GM12878 (cell line): ENCODE results near the gene CYB5R2. TPM values are rescaled to one million over a fixed set of nuclear protein-coding genes. Genes with fewer than 3 reads are reported as not detected.

Source experiments
- ATAC-seq: fragments of 200-7000 bp; cut with Tn5 transposase; 3 replicates; pipeline ENCODE4 v1.9.1; 2020; ENCODE audit warnings: mild to moderate bottlenecking, moderate library complexity
- BruUV-seq: library from RNA; stranded (reverse); fragments of 400-500 nt; replicated peaks from 2 replicates; lab custom pipeline; 2021; lab: Mats Ljungman, UMichigan
- CTCF ChIA-PET: fragments of 300-600 bp; sonication (Branson Sonifier 250); formaldehyde crosslinking; extraction: SDS; loops from one replicate; lab custom pipeline; 2021; ENCODE audit warnings: inconsistent platforms; lab: Yijun Ruan, JAX
- POLR2A ChIA-PET: fragments of 350-600 bp; formaldehyde crosslinking; extraction: SDS; loops from one replicate; lab custom pipeline; 2021; ENCODE audit warnings: inconsistent platforms; lab: Charles Lee
- RAD21 ChIA-PET: fragments of 300-600 bp; sonication (Branson Sonifier 250); formaldehyde crosslinking; loops from one replicate; lab custom pipeline; 2023; ENCODE audit warnings: antibody characterized with exemption; ENCODE audit not compliant: unreplicated experiment; lab: Charles Lee
- SMC1A ChIA-PET: fragments of 300-600 bp; sonication (Branson Sonifier 250); formaldehyde crosslinking; loops from one replicate; lab custom pipeline; 2023; ENCODE audit not compliant: unreplicated experiment, uncharacterized antibody; lab: Charles Lee
- DNase-seq: peaks from one replicate; pipeline ENCODE4 v3.0.0-alpha.2; 2011; ENCODE audit warnings: low read depth, low spot score
- FAIRE-seq: peaks from 3 replicates; lab custom pipeline; 2011; peaks lifted over from hg19 to GRCh38; lab: Jason Lieb, UNC
- H2AFZ ChIP-seq: 2 replicates; pipeline ENCODE4 v1.6.0; 2011; ENCODE audit warnings: low read depth, low read length, control low read depth; ENCODE audit not compliant: control insufficient read depth
- H3K27ac ChIP-seq: 2 replicates; pipeline ENCODE4 v1.5.1; 2011; ENCODE audit warnings: control low read depth; ENCODE audit not compliant: control insufficient read depth, insufficient read depth
- H3K27me3 ChIP-seq, 2 experiments: replicated peaks in 1 of 2; 2 replicates each; pipeline versions ENCODE4 v1.6.0 to v1.6.1; 2011; ENCODE audit warnings: low read length in 1 of 2; ENCODE audit not compliant: control insufficient read depth in 2 of 2, insufficient read depth in 2 of 2
- H3K36me3 ChIP-seq, 2 experiments: 2 replicates each; pipeline ENCODE4 v1.5.1; 2011; ENCODE audit warnings: low read length in 1 of 2; ENCODE audit not compliant: control insufficient read depth in 2 of 2, insufficient read depth in 2 of 2
- H3K4me1 ChIP-seq: 2 replicates; pipeline ENCODE4 v1.6.1; 2011; ENCODE audit warnings: mild to moderate bottlenecking, low read length, moderate library complexity, mixed read lengths; ENCODE audit not compliant: control insufficient read depth, insufficient read depth
- H3K4me2 ChIP-seq: 2 replicates; pipeline ENCODE4 v1.6.0; 2011; ENCODE audit warnings: control low read depth; ENCODE audit not compliant: control insufficient read depth, insufficient read depth
- H3K4me3 ChIP-seq: fragments of 200-600 bp; sonication (generic); 2 replicates; pipeline ENCODE4 v1.5.1; 2016
- H3K79me2 ChIP-seq: 2 replicates; pipeline ENCODE4 v1.6.0; 2011; ENCODE audit warnings: low read length; ENCODE audit not compliant: control insufficient read depth, insufficient read depth
- H3K9ac ChIP-seq: 2 replicates; pipeline ENCODE4 v1.8.0; 2011; ENCODE audit warnings: low read length, control low read depth, mixed read lengths; ENCODE audit not compliant: control insufficient read depth, insufficient read depth
- H3K9me3 ChIP-seq: replicated peaks from 3 replicates; pipeline ENCODE4 v1.5.1; 2011; ENCODE audit warnings: mild to moderate bottlenecking, low read length; ENCODE audit not compliant: control insufficient read depth, insufficient read depth
- H4K20me1 ChIP-seq: 2 replicates; pipeline ENCODE4 v1.6.0; 2011; ENCODE audit not compliant: control insufficient read depth, insufficient read depth
- CHD2 ChIP-seq: IDR thresholded peaks from 2 replicates; pipeline ENCODE4 v1.6.1; 2011; ENCODE audit warnings: low read depth, low read length, improper control_type of control experiment, borderline replicate concordance
- ESRRA ChIP-seq: IDR thresholded peaks from 2 replicates; pipeline ENCODE4 v1.6.1; 2012; ENCODE audit warnings: mild to moderate bottlenecking, low read length, improper control_type of control experiment
- FOS ChIP-seq: IDR thresholded peaks from 3 replicates; pipeline ENCODE4 v1.6.1; 2011; ENCODE audit warnings: borderline replicate concordance; ENCODE audit not compliant: insufficient read length; ENCODE audit errors: extremely low read depth
- KAT2A ChIP-seq: conservative IDR thresholded peaks from 2 replicates; pipeline ENCODE4 v1.6.1; 2011; ENCODE audit warnings: low read depth, low read length; ENCODE audit not compliant: control insufficient read depth
- KLF5 ChIP-seq: fragments of 450-650 bp; IDR thresholded peaks from 2 replicates; pipeline ENCODE4 v1.6.1; 2014; ENCODE audit warnings: mild to moderate bottlenecking; ENCODE audit not compliant: partially characterized antibody
- POLR2A ChIP-seq: IDR thresholded peaks from 2 replicates; pipeline ENCODE4 v1.6.1; 2011; ENCODE audit warnings: low read depth, mild to moderate bottlenecking, low read length
- REST ChIP-seq: IDR thresholded peaks from 2 replicates; pipeline ENCODE4 v1.6.1; 2012; ENCODE audit warnings: mild to moderate bottlenecking, low read depth, low read length
- SP1 ChIP-seq: IDR thresholded peaks from one replicate; pipeline ENCODE4 v1.6.1; 2011; ENCODE audit warnings: low read depth, low read length
- STAT1 ChIP-seq: fragments of 450-650 bp; conservative IDR thresholded peaks from 2 replicates; pipeline ENCODE4 v1.6.1; 2014; ENCODE audit warnings: antibody characterized with exemption, mild to moderate bottlenecking
- SUPT20H ChIP-seq: IDR thresholded peaks from 2 replicates; pipeline ENCODE4 v1.6.1; 2011; ENCODE audit warnings: low read depth, mild to moderate bottlenecking, low read length, moderate library complexity, borderline replicate concordance; ENCODE audit not compliant: control insufficient read depth
- TARDBP ChIP-seq: IDR thresholded peaks from 2 replicates; pipeline ENCODE4 v1.6.1; 2016; ENCODE audit warnings: borderline replicate concordance
- WRNIP1 ChIP-seq: IDR thresholded peaks from 2 replicates; pipeline ENCODE4 v1.6.1; 2011; ENCODE audit warnings: low read depth, low read length, improper control_type of control experiment, borderline replicate concordance
- ZNF207 ChIP-seq: fragments of 450-650 bp; IDR thresholded peaks from 2 replicates; pipeline ENCODE4 v1.6.1; 2014; ENCODE audit warnings: antibody characterized with exemption, mild to moderate bottlenecking, borderline replicate concordance
- ZNF384 ChIP-seq: IDR thresholded peaks from 2 replicates; pipeline ENCODE4 v1.6.1; 2012; ENCODE audit warnings: low read depth, mild to moderate bottlenecking, low read length, improper control_type of control experiment, borderline replicate concordance
- WGBS: methylation state at CpG from one replicate; pipeline ENCODE4 v1.1.6; 2016; ENCODE audit warnings: low lambda C conversion rate; ENCODE audit not compliant: insufficient replicate concordance, insufficient coverage; ENCODE audit errors: missing lambda C conversion rate; 5-methylcytosine and 5-hydroxymethylcytosine counted together
- in situ Hi-C: fragments of 300-500 bp; cut with MboI; formaldehyde crosslinking; loops from 9 replicates; pipeline ENCODE4 v1.14.3; 2018; ENCODE audit warnings: mixed read lengths
- intact Hi-C: fragments of 100-400 bp; cut with micrococcal nuclease; formaldehyde crosslinking; loops from one replicate; pipeline ENCODE4 v1.14.2; 2022; ENCODE audit not compliant: unreplicated experiment
- polyA plus RNA-seq, 11 experiments: library from polyadenylated mRNA; depleted of rRNA in 4 of 11; unstranded in 6 of 11; stranded (reverse) in 5 of 11; fragments of >200 nt; fragmentation: Nextera tagmentation in 4 of 11; fragmentation: Illumina TruSeq in 1 of 11; extraction: Ambion mirVana in 4 of 11; extraction: Trizol in 1 of 11; gene quantifications; 1 replicate in 1 of 11; 2 replicates in 10 of 11; pipeline versions ENCODE4 v1.2.1 to v1.2.3, GENCODE V29; 2011 to 2016; ENCODE audit warnings: inconsistent platforms in 2 of 11, missing spikeins in 2 of 11, low read depth in 1 of 11
- total RNA-seq, 4 experiments: library from RNA; depleted of rRNA in 3 of 4; stranded (reverse); fragments of >200 nt in 3 of 4; fragmentation: Illumina TruSeq in 1 of 4; extraction: Trizol in 1 of 4; gene quantifications; 2 replicates each; pipeline versions ENCODE4 v1.2.1 to v1.2.3, GENCODE V29; 2013 to 2021

CYB5R2 gene
- total and polyA plus RNA-seq, 10 of the 15 experiments (the other 5 are each of a cell fraction or from before 2014, with no cell fraction given) = 21.0 to 111 (median 70.4) TPM

GRCh38 chr11:7646866-7647265 is 26.4 kb downstream of the CYB5R2 start (continued):
- TF ChIP-seq FOS = no peak
- TF ChIP-seq STAT1 = no peak
- TF ChIP-seq KLF5 = no peak
- TF ChIP-seq, all 136 proteins: peak for 0

- CTCF ChIA-PET = interaction anchor here (0.6 to 1.6 kb wide), 4 partner anchors 12 to 907 kb away, joined by 3 to 4 read pairs (median 3); no protein-coding TSS in a partner anchor
- FAIRE-seq = no peak
- no peak for ATAC-seq
- 79% methylated on average over 3 of the region's 3 CpGs for WGBS
- intact Hi-C loops = no loop called here
- no peaks in the 10 kb centered on the region for H3K27me3 ChIP-seq
- H3K4me3 ChIP-seq = no peak overlapping the region
- H4K20me1 ChIP-seq = no peaks in the 10 kb centered on the region
- H3K9ac ChIP-seq = no peak overlapping the region
- no peaks in the 10 kb centered on the region for H3K4me1 ChIP-seq
- no peak for TF ChIP-seq TARDBP
- TF ChIP-seq SP1 = no peak
- TF ChIP-seq, all 136 proteins: peak for 0
- RAD21 ChIA-PET = no interaction called here
- H3K27ac ChIP-seq = no peak overlapping the region
- BruUV-seq = no TSS peak
- H3K4me2 ChIP-seq = no peak overlapping the region
- no peak for DNase-seq
- POLR2A ChIA-PET = no interaction called here
- in situ Hi-C loops = no loop called here
- H3K79me2 ChIP-seq = no peaks in the 10 kb centered on the region
- H2AFZ ChIP-seq = no peak overlapping the region
- H3K36me3 ChIP-seq = peaks cover 8 to 17% of the 10 kb centered on the region in 2 experiments
- SMC1A ChIA-PET = interaction anchor here (1.3 to 1.5 kb wide), 3 partner anchors 25 to 74 kb away, joined by 3 to 5 read pairs (median 3); no protein-coding TSS in a partner anchor
- no peaks in the 10 kb centered on the region for H3K9me3 ChIP-seq
These were observed 28.1 kb downstream of the CYB5R2 start for GRCh38 chr11:7645206-7645605.

DNA sequence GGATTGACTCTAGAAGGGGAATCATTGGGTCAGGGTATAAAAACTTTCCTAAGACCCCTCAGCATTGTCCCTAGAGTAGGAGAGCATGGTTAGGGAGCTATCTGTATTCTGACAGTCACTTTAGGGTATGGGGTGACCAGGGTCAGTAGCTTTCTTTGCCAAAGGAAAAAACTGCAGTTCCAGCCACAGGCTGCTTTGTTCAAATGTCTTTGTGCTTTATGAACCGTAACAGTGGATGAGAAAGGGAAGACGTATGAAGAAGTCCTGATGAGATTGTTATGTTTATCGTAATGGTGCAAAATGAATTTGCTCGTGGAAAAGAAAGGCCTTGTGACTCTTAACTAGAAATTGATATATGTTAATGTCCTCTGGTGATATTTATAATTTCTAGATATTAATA is 30.0 kb downstream of the CYB5R2 start:
- RAD21 ChIA-PET = interaction anchor here (0.8 to 1.2 kb wide), 2 partner anchors 10 to 201 kb away, joined by 3 to 5 read pairs; no protein-coding TSS in a partner anchor
- peak; percentile 82 for FAIRE-seq
- H3K36me3 ChIP-seq = peaks cover 8 to 15% of the 10 kb centered on the region in 2 experiments
- TF ChIP-seq CHD2 (no peak), KAT2A (no peak), ZNF207 (no peak), REST (no peak), POLR2A (no peak), WRNIP1 (no peak), ZNF384 (no peak), SUPT20H (no peak), ESRRA (no peak)

More for the DNA sequence above, 30.0 kb downstream of the CYB5R2 start:
- H3K4me2 ChIP-seq = no peak overlapping the region
- no peaks in the 10 kb centered on the region for H4K20me1 ChIP-seq
- 86% methylated on average over 4 of the region's 4 CpGs for WGBS
- intact Hi-C loops (no loop called here), in situ Hi-C loops (no loop called here)
- H3K9me3 ChIP-seq = no peaks in the 10 kb centered on the region
- ChIA-PET SMC1A (interaction anchor here (0.7 to 1.7 kb wide), 7 partner anchors 11 to 290 kb away, joined by 3 to 5 read pairs (median 4); no protein-coding TSS in a partner anchor), POLR2A (no interaction called here), CTCF (interaction anchor here (1.2 to 1.6 kb wide), 5 partner anchors 12 to 131 kb away, joined by 3 to 7 read pairs (median 4); no protein-coding TSS in a partner anchor)
- no peak overlapping the region for H3K27ac ChIP-seq
- H3K4me3 ChIP-seq = no peak overlapping the region
- no peaks in the 10 kb centered on the region for H3K79me2 ChIP-seq
- DNase-seq = no peak
- H3K27me3 ChIP-seq = no peaks in the 10 kb centered on the region
- ATAC-seq = no peak
- H3K4me1 ChIP-seq = peaks cover 3% of the 10 kb centered on the region; the same call in 1 of the 2 replicates
- no TSS peak for BruUV-seq
- H2AFZ ChIP-seq = no peak overlapping the region
- H3K9ac ChIP-seq = no peak overlapping the region
